ENCODE measurements around the gene COL5A1. TPM values are rescaled to one million over a fixed set of nuclear protein-coding genes. Genes with fewer than 3 reads are reported as not detected.
"Not testable (repeated sequence)": the region's sequence is repeated elsewhere in the genome, so short reads cannot be mapped to it uniquely, and the experiment has no call there.

Gene COL5A1
- polyA plus RNA-seq, 3 donors = 81.2 to 128 (median 113) TPM

- no peak for DNase-seq (ENCODE audit: extremely low read depth in 1 of 11, low read depth in 9 of 11, low spot score in 4 of 11)
Measured at GRCh38 chr9:134693641-134694367, 52.2 kb downstream of the COL5A1 start.

- DNase-seq (ENCODE audit: extremely low read depth in 1 of 11, low read depth in 9 of 11, low spot score in 4 of 11) = no peak
Measured at GRCh38 chr9:134694368-134694665, 52.7 kb downstream of the COL5A1 start.

GRCh38 chr9:134694714-134695113, 53.1 kb downstream of the COL5A1 start:
- no peak for DNase-seq (ENCODE audit: extremely low read depth in 1 of 11, low read depth in 9 of 11, low spot score in 4 of 11)

GRCh38 chr9:134695144-134695543, 53.5 kb downstream of the COL5A1 start:
- DNase-seq (ENCODE audit: extremely low read depth in 1 of 11, low read depth in 9 of 11, low spot score in 4 of 11) = no peak

GRCh38 chr9:134696433-134696832, 54.8 kb downstream of the COL5A1 start:
- no peak for DNase-seq (ENCODE audit: extremely low read depth in 1 of 11, low read depth in 9 of 11, low spot score in 4 of 11)

- no peak for DNase-seq (ENCODE audit: extremely low read depth in 1 of 11, low read depth in 9 of 11, low spot score in 4 of 11)
Measured at GRCh38 chr9:134698111-134698510, 56.5 kb downstream of the COL5A1 start.

GRCh38 chr9:134698587-134699342, 57.2 kb downstream of the COL5A1 start:
- peak in 7 of 11 donors; percentile 32 to 58 (median 41) for DNase-seq (ENCODE audit: extremely low read depth in 1 of 11, low read depth in 9 of 11, low spot score in 4 of 11)

- no peak for DNase-seq (ENCODE audit: extremely low read depth in 1 of 11, low read depth in 9 of 11, low spot score in 4 of 11)
Measured at GRCh38 chr9:134699343-134699740, 57.7 kb downstream of the COL5A1 start.

- no peak for DNase-seq (ENCODE audit: extremely low read depth in 1 of 11, low read depth in 9 of 11, low spot score in 4 of 11)
Measured at GRCh38 chr9:134700636-134701350, 59.2 kb downstream of the COL5A1 start.

GRCh38 chr9:134701581-134702259, 60.1 kb downstream of the COL5A1 start:
- no peak for DNase-seq (ENCODE audit: extremely low read depth in 1 of 11, low read depth in 9 of 11, low spot score in 4 of 11)

- no peak for DNase-seq (ENCODE audit: extremely low read depth in 1 of 11, low read depth in 9 of 11, low spot score in 4 of 11)
Measured at GRCh38 chr9:134702291-134702690, 60.7 kb downstream of the COL5A1 start.

GRCh38 chr9:134703730-134704114, 62.1 kb downstream of the COL5A1 start:
- not testable (repeated sequence) for DNase-seq (ENCODE audit: extremely low read depth in 1 of 11, low read depth in 9 of 11, low spot score in 4 of 11)

- DNase-seq (ENCODE audit: extremely low read depth in 1 of 11, low read depth in 9 of 11, low spot score in 4 of 11) = no peak
Measured at GRCh38 chr9:134704498-134704897, 62.9 kb downstream of the COL5A1 start.

GRCh38 chr9:134705786-134706185, 64.2 kb downstream of the COL5A1 start:
- DNase-seq (ENCODE audit: extremely low read depth in 1 of 11, low read depth in 9 of 11, low spot score in 4 of 11) = no peak

GRCh38 chr9:134706522-134706921, 64.9 kb downstream of the COL5A1 start:
- DNase-seq (ENCODE audit: extremely low read depth in 1 of 11, low read depth in 9 of 11, low spot score in 4 of 11) = no peak

GRCh38 chr9:134707031-134707680, 65.6 kb downstream of the COL5A1 start:
- peak; percentile 59 to 86 (median 77) for DNase-seq (ENCODE audit: extremely low read depth in 1 of 11, low read depth in 9 of 11, low spot score in 4 of 11)

- no peak for DNase-seq (ENCODE audit: extremely low read depth in 1 of 11, low read depth in 9 of 11, low spot score in 4 of 11)
Measured at GRCh38 chr9:134707731-134708671, 66.4 kb downstream of the COL5A1 start.

GRCh38 chr9:134708672-134709038, 67.1 kb downstream of the COL5A1 start:
- no peak for DNase-seq (ENCODE audit: extremely low read depth in 1 of 11, low read depth in 9 of 11, low spot score in 4 of 11)
